ENCODE results near the gene PTPRN2.

PTPRN2 gene

DNA sequence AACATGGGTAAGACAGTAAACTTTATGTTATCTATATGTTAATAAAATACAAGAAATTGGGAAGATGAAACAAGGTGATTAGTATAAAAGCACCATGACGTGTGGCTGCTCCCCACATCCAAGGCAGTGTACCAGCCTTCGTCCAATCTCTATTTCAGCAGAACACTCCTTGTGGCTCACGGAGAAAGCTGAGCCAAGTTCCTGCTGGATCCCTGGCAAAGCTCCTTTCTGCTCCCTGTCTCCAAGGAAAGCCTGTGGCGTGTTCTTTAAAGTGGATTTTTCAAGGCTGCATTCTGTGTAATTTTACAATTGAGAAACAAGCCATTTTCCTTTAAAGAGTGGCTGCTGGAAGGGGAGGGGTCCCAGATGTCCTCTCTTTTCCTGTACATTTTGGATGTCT lies 467.3 kb downstream of the PTPRN2 start:
- no peak for DNase-seq

- no peak for DNase-seq
Measured at GRCh38 chr7:158117341-158118222, 470.0 kb downstream of the PTPRN2 start.

- no peak for DNase-seq
Measured at GRCh38 chr7:158116235-158116634, 471.4 kb downstream of the PTPRN2 start.

- no peak for DNase-seq
Measured at GRCh38 chr7:158114056-158114850, 473.4 kb downstream of the PTPRN2 start.

DNA sequence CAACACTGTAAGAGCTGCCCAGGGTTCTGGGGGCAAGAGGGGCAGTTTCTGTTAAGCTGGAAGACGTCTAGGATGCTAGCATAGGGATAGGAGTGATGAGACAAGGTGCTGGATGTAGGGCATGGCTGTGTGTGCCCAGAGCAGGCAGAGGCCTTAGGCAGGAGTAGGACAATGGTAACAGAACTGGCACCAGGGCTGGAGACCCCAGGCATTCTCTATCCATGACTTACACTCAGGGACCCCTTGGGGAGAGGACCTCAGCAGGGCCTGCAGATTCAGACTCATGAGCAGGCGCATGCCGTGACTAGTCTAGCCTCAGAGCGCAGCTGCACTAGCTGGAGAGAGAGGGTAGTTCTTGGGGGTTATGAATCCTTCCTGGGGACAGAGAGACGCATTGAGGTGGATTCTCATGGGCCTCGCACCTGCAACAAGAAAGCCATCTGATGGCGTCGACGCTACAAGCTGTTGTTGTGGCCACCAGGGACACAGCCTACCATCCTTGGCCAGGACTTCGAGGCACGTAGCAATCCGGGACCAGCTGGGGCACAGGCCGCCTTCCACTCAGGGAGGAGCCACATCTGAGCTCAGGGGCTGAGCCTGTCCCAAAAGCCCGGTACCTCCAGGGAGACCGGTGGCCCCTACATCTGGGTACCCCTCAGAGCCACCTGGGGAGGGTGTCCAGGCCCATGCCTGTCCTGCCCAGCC lies 474.1 kb downstream of the PTPRN2 start:
- DNase-seq, result no peak

DNA sequence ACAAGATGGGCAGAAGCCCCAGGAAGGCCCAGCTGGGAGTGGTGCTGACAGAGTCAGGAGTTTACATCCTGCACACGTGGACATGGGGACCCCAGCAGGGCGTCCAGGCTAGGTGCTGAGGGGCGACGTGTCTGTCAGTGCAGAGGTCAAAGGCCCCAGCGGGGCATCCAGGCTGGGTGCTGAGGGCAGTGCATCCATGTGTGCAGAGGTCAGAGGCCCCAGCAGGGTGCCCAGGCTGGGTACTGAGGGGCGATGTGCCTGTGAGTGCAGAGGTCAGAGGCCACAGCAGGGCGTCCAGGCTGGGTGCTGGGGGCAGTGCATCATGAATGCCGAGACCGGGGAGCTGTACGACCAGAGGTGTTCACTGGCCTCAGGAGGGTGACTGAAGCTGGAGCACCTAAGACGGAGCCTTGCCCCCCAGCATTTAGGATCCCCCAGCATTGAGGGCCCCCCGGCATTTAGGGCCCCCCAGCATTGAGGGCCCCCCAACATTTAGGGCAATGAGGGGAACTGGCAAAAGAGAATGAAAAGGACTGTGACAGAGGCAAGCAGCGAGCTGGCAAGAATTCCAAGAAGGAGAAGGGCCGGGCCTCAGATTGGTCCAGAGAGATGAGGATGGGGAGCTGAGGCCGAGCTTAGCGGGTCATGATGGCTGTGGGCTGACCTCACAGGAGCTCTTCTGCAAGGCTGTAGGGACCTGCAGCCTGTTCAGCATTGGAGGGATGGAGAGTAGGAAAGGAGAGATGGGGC lies 474.9 kb downstream of the PTPRN2 start:
- DNase-seq, result no peak

DNA sequence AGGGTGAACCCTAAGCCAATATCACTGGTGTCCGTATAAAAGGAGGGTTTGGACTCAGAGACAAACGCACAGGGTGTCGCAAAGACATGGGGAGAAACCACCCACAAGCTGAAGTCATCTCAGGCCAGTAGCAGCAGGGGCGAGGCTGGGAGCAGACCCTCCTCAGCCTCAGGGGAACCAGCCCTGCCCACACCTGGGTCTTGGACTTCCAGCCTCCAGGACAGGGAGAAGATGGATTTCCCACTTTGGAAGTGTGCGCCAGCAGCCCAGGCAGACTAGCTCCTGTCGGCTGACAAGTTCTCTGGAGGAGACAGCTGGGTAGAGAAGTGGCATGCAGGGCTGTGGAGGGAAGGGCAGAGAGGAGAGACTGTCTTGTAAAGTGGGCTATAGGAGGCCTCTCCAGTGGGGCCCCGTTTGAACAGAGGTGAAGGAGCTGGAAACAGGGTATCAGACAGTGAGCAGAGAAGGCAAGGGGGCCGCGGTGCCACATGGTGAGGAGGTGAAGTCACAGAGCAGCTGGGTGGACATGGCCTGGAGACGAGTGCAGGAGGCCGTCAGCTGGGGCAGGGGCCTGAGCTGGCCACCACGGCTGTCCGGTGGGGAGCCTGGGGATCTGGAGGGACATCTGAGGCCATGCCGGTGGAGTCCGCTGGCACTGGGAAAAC lies 475.6 kb downstream of the PTPRN2 start:
- DNase-seq, result no peak

DNA sequence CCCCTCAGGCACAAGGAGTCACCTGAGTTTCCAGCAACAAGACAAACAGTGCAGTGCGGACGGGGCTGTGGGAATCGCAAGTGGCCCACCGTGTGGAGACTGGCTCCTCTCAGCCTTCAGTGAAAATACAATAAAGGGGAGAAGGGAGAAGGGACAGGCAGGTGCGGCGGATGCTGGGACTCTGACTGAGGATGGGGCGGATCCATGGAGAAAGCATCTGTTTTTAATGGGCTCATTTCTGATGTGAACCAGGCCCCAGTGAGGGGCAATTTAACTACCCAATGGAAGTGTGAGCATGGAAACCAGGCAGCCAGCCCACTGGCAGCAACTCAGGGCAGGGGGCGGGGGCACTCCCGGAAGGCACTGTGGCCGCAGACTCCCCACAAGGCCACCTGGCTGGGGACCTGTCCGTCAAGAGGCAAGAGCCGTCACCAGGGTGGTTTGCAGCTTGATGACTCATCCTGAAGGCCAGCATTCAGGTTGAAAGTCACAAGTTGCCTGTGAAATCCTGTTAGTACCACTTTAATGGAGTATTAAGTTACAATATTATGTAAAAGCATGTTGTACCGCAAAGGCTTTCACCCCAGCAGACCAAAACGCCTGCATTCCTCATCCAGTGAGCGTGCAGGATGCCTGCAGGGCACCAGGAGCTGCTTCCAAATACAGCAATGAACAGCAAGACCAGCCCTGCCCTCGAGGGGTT lies 476.4 kb downstream of the PTPRN2 start:
- no peak for DNase-seq

DNA sequence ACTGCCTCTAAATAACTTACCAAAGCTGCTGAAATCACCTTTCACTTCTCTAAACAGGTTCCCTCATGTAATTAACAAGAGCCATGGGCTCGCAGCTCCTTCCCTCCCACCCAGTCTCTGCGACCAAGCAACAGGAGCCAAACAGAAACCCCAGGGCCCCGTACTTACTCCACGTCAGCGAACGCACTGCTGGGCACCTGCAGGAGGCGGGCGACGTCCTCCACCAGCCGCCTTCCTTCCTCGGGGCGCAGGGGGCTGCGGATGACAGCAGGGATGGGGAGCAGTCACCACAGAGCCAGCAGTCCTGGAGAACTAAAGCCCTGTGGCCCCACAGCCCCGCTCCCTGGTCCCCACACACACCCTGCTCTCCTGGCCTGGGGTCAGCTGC lies 477.0 kb downstream of the PTPRN2 start:
- no peak for DNase-seq

GRCh38 chr7:158110034-158110590 lies 477.5 kb downstream of the PTPRN2 start:
- DNase-seq, result no peak

GRCh38 chr7:158109364-158110033 lies 478.1 kb downstream of the PTPRN2 start:
- DNase-seq, result no peak

- no peak for DNase-seq
Measured at GRCh38 chr7:158108646-158109293, 478.9 kb downstream of the PTPRN2 start.

GRCh38 chr7:158107806-158108205 lies 479.8 kb downstream of the PTPRN2 start:
- no peak for DNase-seq

- no peak for DNase-seq
Measured at GRCh38 chr7:158106272-158106671, 481.4 kb downstream of the PTPRN2 start.

DNA sequence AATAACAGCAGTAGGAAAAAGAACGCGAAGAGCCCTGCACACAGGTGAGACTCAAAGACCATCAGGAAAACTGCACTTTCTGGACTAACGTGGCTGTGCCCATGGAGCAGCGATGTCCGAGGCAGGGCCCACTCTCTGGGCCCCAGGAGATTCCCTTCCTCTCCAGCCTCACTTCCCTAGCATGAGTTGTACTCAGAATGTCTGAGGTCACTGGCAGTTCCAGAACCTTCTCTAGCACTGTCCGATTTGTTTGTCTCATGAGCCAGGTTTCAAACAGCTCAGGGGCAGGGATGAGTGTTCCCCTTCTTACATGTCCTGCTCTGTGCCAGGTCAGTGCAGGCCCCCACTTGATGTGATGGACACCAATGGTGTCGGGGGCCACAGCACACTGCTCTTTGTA lies 484.2 kb downstream of the PTPRN2 start:
- DNase-seq, result no peak

DNA sequence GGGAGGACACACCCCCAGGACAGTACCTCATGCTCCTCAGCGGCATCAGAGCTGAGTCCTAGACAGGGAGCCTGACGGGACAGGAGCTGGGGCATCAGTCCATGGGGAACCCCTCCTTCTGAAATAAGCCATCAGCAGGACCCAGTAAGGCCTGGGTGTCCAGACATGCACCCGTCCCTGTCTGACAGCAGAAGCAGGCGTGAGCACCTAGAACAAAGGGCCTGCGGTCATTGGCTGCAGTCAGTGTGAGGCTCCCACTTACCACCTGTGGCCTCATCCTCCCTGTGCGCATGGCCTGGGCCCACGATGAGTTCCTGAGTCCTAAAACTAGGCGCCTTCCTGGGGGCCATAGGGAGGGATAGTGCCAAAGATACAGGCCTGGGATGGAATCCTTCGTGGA lies 484.7 kb downstream of the PTPRN2 start:
- DNase-seq, result no peak

- DNase-seq, result no peak
Measured at GRCh38 chr7:158101821-158102450, 485.7 kb downstream of the PTPRN2 start.

GRCh38 chr7:158098125-158099030 lies 489.2 kb downstream of the PTPRN2 start:
- DNase-seq, result no peak
